HCT116 (cell line): ENCODE data around the gene ITPR2. TPM values are rescaled to one million over a fixed set of nuclear protein-coding genes. Genes with fewer than 3 reads are reported as not detected.
A peak's percentile ranks its signal among the peaks of the same experiment; 100 is the strongest.

Experiments used
- ATAC-seq: fragments of 200-7000 bp; cut with Tn5 transposase; 2 replicates; pipeline ENCODE4 v1.9.1; 2020; ENCODE audit warnings: mild to moderate bottlenecking, moderate library complexity
- BruUV-seq: library from RNA; stranded (reverse); fragments of 400-500 nt; replicated peaks from 2 replicates; lab custom pipeline; 2021; lab: Mats Ljungman, UMichigan
- CTCF ChIA-PET: fragments of 300-600 bp; sonication (Branson Sonifier 250); formaldehyde crosslinking; loops from one replicate; lab custom pipeline; 2021; ENCODE audit warnings: antibody characterized with exemption; lab: Charles Lee
- POLR2A ChIA-PET: fragments of 300-600, 350-600 bp; sonication (Branson Sonifier 250); formaldehyde crosslinking; loops from one replicate; lab custom pipeline; 2021; ENCODE audit warnings: antibody characterized with exemption; lab: Charles Lee
- RAD21 ChIA-PET, 2 experiments: fragments of 300-600 bp; sonication (Branson Sonifier 250); formaldehyde crosslinking; loops; one replicate each; lab custom pipeline; 2023; ENCODE audit warnings: low total read pairs in 2 of 2; ENCODE audit not compliant: uncharacterized antibody in 2 of 2, unreplicated experiment in 2 of 2, low non-redundant PET in 1 of 2; lab: Charles Lee
- DNase-seq: peaks from one replicate; pipeline ENCODE4 v3.0.0-alpha.2; 2010; ENCODE audit warnings: low read depth, low spot score
- H2AFZ ChIP-seq: fragments of 200-600 bp; shearing (Covaris generic), sonication (generic); 2 replicates; pipeline ENCODE4 v1.6.1; 2017; ENCODE audit warnings: low read depth, mixed run types, mixed read lengths, antibody characterized with exemption, low read length; ENCODE audit not compliant: poor library complexity, severe bottlenecking
- H3K27ac ChIP-seq: 2 replicates; pipeline ENCODE4 v1.5.1; 2012; ENCODE audit warnings: low read depth, low read length
- H3K27me3 ChIP-seq: fragments of 200-600 bp; sonication (generic); 2 replicates; pipeline ENCODE4 v1.6.1; 2016; ENCODE audit warnings: mixed run types, low read length, mixed read lengths; ENCODE audit not compliant: insufficient read depth
- H3K36me3 ChIP-seq, 2 experiments: fragments of 200-500 bp in 1 of 2; fragments of 200-600 bp in 1 of 2; sonication (Bioruptor generic) in 1 of 2; sonication (generic) in 1 of 2; 2 replicates each; pipeline versions ENCODE4 v1.5.1 to v1.6.1; 2014 to 2016; ENCODE audit warnings: low read length in 2 of 2, inconsistent platforms in 1 of 2, mixed read lengths in 1 of 2, mixed run types in 1 of 2; ENCODE audit not compliant: insufficient read depth in 2 of 2, control insufficient read depth in 1 of 2
- H3K4me1 ChIP-seq, 2 experiments: fragments of 200-600 bp in 1 of 2; sonication (generic) in 1 of 2; 2 replicates each; pipeline versions ENCODE4 v1.5.1 to v1.6.1; 2012 to 2017; ENCODE audit warnings: low read length in 2 of 2, inconsistent platforms in 1 of 2, mild to moderate bottlenecking in 1 of 2, mixed read lengths in 1 of 2, mixed run types in 1 of 2, moderate library complexity in 1 of 2; ENCODE audit not compliant: insufficient read depth in 2 of 2, control insufficient read depth in 1 of 2
- H3K4me2 ChIP-seq: fragments of 200-600 bp; sonication (generic); 2 replicates; pipeline ENCODE4 v1.6.1; 2017; ENCODE audit warnings: mixed run types, low read length, mixed read lengths
- H3K4me3 ChIP-seq, 2 experiments: fragments of 200-600 bp in 1 of 2; sonication (generic) in 1 of 2; replicated peaks in 1 of 2; 2 replicates each; pipeline ENCODE4 v1.5.1; 2011 to 2016; ENCODE audit warnings: low read length in 2 of 2, control low read depth in 1 of 2, low read depth in 1 of 2, mild to moderate bottlenecking in 1 of 2, mixed read lengths in 1 of 2, mixed run types in 1 of 2
- H3K79me2 ChIP-seq: fragments of 200-600 bp; sonication (generic); 2 replicates; pipeline ENCODE4 v1.6.1; 2017; ENCODE audit warnings: mild to moderate bottlenecking, mixed run types, low read length, moderate library complexity, mixed read lengths; ENCODE audit not compliant: insufficient read depth
- H3K9ac ChIP-seq: fragments of 200-600 bp; sonication (generic); 2 replicates; pipeline ENCODE4 v1.6.1; 2016; ENCODE audit warnings: low read length, mixed read lengths
- H3K9me2 ChIP-seq: fragments of 200-600 bp; sonication (generic), shearing (Covaris generic); 2 replicates; pipeline ENCODE4 v1.6.1; 2017; ENCODE audit warnings: mixed run types, mild to moderate bottlenecking, moderate library complexity; ENCODE audit not compliant: insufficient read depth
- H3K9me3 ChIP-seq, 2 experiments: fragments of 200-500 bp in 1 of 2; fragments of 200-600 bp in 1 of 2; sonication (Bioruptor generic) in 1 of 2; sonication (generic) in 1 of 2; 2 replicates each; pipeline ENCODE4 v1.6.1; 2014 to 2017; ENCODE audit warnings: low read length in 2 of 2, mixed read lengths in 2 of 2, inconsistent platforms in 1 of 2, low read depth in 1 of 2, mild to moderate bottlenecking in 1 of 2, mixed run types in 1 of 2, moderate library complexity in 1 of 2; ENCODE audit not compliant: control insufficient read depth in 1 of 2, insufficient read depth in 1 of 2
- H4K20me1 ChIP-seq: fragments of 200-600 bp; sonication (generic), shearing (Covaris generic); 2 replicates; pipeline ENCODE4 v1.6.1; 2017; ENCODE audit warnings: mixed run types, mild to moderate bottlenecking, moderate library complexity; ENCODE audit not compliant: insufficient read depth
- CBX3 ChIP-seq: IDR thresholded peaks from 2 replicates; pipeline ENCODE4 v1.6.1; 2012; ENCODE audit warnings: low read depth
- EZH2 ChIP-seq: fragments of 200-600 bp; sonication (generic); IDR thresholded peaks from 2 replicates; pipeline ENCODE4 v1.6.1; 2017; ENCODE audit warnings: antibody characterized with exemption, mixed run types
- FOSL1 ChIP-seq: IDR thresholded peaks from 2 replicates; pipeline ENCODE4 v1.6.1; 2012; ENCODE audit warnings: low read depth
- JUND ChIP-seq: IDR thresholded peaks from 2 replicates; pipeline ENCODE4 v1.6.1; 2012
- POLR2AphosphoS5 ChIP-seq: IDR thresholded peaks from 2 replicates; pipeline ENCODE4 v1.6.1; 2011; ENCODE audit warnings: mild to moderate bottlenecking, low read depth, low read length, moderate library complexity
- RAD21 ChIP-seq: IDR thresholded peaks from 2 replicates; pipeline ENCODE4 v1.6.1; 2012; ENCODE audit warnings: low read depth, mild to moderate bottlenecking
- SRF ChIP-seq: IDR thresholded peaks from 2 replicates; pipeline ENCODE4 v1.6.1; 2012; ENCODE audit warnings: low read depth
- TCF7L2 ChIP-seq: IDR thresholded peaks from 2 replicates; pipeline ENCODE4 v1.7.0; 2011; ENCODE audit warnings: borderline replicate concordance, inconsistent platforms; ENCODE audit not compliant: insufficient read depth, insufficient read length; ENCODE audit errors: extremely low read depth
- ZFX ChIP-seq: fragments of 450-650 bp; IDR thresholded peaks from 2 replicates; pipeline ENCODE4 v1.6.1; 2017
- ZNF274 ChIP-seq: fragments of 200-500 bp; sonication (Bioruptor generic); IDR thresholded peaks from 2 replicates; pipeline ENCODE4 v1.6.1; 2014; ENCODE audit warnings: mild to moderate bottlenecking, low read depth, low read length, inconsistent platforms
- intact Hi-C: fragments of 100-400 bp; cut with micrococcal nuclease; formaldehyde crosslinking; loops from 2 replicates; pipeline ENCODE4 v1.10.0; 2022
- total RNA-seq: library from RNA; stranded (reverse); gene quantifications from one replicate; pipeline ENCODE4 v1.2.1, GENCODE V29; 2021; ENCODE audit not compliant: unreplicated experiment
- TF ChIP-seq, protein P1 (sequence below), 3 experiments: fragments of 200-600 bp in 1 of 3; sonication (generic) in 1 of 3; IDR thresholded peaks in 2 of 3; conservative IDR thresholded peaks in 1 of 3; 2 replicates each; pipeline ENCODE4 v1.5.1; 2012 to 2017; ENCODE audit warnings: low read depth in 2 of 3, low read length in 2 of 3, antibody characterized with exemption in 1 of 3, borderline replicate concordance in 1 of 3, control low read depth in 1 of 3, mild to moderate bottlenecking in 1 of 3, mixed read lengths in 1 of 3, mixed run types in 1 of 3, moderate library complexity in 1 of 3; ENCODE audit not compliant: insufficient read depth in 1 of 3
- TF ChIP-seq, protein P2 (sequence below): IDR thresholded peaks from 2 replicates; pipeline ENCODE4 v1.6.1; 2012

Gene ITPR2
- total RNA-seq, 1 experiment from 2014 or later: 6.5 TPM

DNA sequence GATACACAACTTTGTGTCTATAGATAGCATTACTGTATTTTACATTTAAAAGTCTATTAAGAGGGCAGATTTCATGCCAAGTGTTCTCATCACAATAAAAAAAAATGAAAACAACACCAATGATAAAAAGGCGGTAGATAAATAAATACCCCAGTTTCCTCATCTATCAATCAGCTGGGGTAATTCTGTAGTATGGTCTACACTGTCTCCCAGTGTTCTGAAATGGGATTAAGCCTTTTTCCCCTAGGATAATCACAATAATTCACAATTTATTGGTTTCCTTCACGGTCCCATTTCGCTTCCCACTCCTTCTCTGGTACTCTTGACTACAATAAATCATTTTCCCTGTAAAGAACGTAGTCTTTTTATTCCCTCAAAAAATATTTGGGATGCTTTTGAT lies 523.4 kb downstream of the ITPR2 start:
- DNase-seq: no peak
- Histone ChIP-seq H3K4me1 (no peaks in the 10 kb centered on the region), H3K79me2 (no peaks in the 10 kb centered on the region), H3K27ac (no peak overlapping the region), H4K20me1 (no peaks in the 10 kb centered on the region), H3K4me2 (no peak overlapping the region), H3K36me3 (no peaks in the 10 kb centered on the region), H3K9me3 (no peaks in the 10 kb centered on the region), H3K4me3 (no peak overlapping the region), H2AFZ (no peak overlapping the region), H3K27me3 (no peaks in the 10 kb centered on the region), H3K9me2 (no peaks in the 10 kb centered on the region), H3K9ac (no peak overlapping the region)
- ChIA-PET CTCF (no interaction called here), RAD21 (no interaction called here), POLR2A (no interaction called here)
- TF ChIP-seq CBX3: no peak
- TF ChIP-seq RAD21: peak; percentile 42; the same call in 1 of the 2 replicates
- TF ChIP-seq, protein P1, sequence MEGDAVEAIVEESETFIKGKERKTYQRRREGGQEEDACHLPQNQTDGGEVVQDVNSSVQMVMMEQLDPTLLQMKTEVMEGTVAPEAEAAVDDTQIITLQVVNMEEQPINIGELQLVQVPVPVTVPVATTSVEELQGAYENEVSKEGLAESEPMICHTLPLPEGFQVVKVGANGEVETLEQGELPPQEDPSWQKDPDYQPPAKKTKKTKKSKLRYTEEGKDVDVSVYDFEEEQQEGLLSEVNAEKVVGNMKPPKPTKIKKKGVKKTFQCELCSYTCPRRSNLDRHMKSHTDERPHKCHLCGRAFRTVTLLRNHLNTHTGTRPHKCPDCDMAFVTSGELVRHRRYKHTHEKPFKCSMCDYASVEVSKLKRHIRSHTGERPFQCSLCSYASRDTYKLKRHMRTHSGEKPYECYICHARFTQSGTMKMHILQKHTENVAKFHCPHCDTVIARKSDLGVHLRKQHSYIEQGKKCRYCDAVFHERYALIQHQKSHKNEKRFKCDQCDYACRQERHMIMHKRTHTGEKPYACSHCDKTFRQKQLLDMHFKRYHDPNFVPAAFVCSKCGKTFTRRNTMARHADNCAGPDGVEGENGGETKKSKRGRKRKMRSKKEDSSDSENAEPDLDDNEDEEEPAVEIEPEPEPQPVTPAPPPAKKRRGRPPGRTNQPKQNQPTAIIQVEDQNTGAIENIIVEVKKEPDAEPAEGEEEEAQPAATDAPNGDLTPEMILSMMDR (IDR thresholded peaks at IDR 0.05 in 2 of 3, conservative IDR thresholded peaks at IDR 0.05 in 1 of 3; ENCODE audit: borderline replicate concordance in 1 of 3, insufficient read depth in 1 of 3, low read depth in 2 of 3, low read length in 2 of 3): peak in 1 of 3 experiments; percentile 21; a peak in 2 of 6 replicates
- intact Hi-C loops: loop anchor here (10.0 kb wide), 1 partner anchor 185 kb away; the partner anchor contains the start of gene BHLHE41
- ATAC-seq: no peak
- no TSS peak for BruUV-seq

DNA sequence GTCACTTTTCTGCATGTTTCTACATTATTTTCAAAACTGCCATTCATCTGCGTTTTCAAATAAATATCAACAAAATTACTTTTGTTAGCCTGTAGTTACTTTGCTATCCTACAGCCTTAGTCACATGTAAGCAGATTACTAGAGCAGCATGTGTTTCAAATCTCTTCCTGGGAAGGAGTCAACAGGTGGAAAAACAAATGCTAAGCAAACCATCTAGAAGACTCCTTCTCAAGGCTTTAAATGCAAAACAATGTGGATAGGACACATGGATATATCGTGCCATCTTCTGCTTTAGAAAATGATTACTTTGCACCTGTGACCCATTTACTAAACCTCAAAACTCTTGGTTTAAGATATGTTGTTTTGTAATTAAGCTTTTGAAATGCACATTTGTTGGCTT lies 528.7 kb downstream of the ITPR2 start:
- POLR2A ChIA-PET: no interaction called here

More for the DNA sequence above, 528.7 kb downstream of the ITPR2 start:
- DNase-seq: no peak
- Histone ChIP-seq H3K36me3 (no peaks in the 10 kb centered on the region), H3K79me2 (no peaks in the 10 kb centered on the region), H4K20me1 (no peaks in the 10 kb centered on the region), H3K9ac (no peak overlapping the region), H3K4me1 (peaks cover 1 to 6% of the 10 kb centered on the region in 2 experiments; a peak in 2 of 4 replicates), H3K9me2 (no peaks in the 10 kb centered on the region), H3K4me3 (no peak overlapping the region), H3K27ac (no peak overlapping the region), H3K9me3 (no peaks in the 10 kb centered on the region), H2AFZ (no peak overlapping the region), H3K27me3 (no peaks in the 10 kb centered on the region), H3K4me2 (no peak overlapping the region)
- intact Hi-C loops: loop anchor here (10.0 kb wide), 1 partner anchor 179 kb away; the partner anchor contains the start of gene BHLHE41
- CTCF ChIA-PET: no interaction called here
- BruUV-seq: no TSS peak
- RAD21 ChIA-PET: no interaction called here
- no peak for TF ChIP-seq JUND
- TF ChIP-seq, protein P1 (IDR thresholded peaks at IDR 0.05 in 2 of 3, conservative IDR thresholded peaks at IDR 0.05 in 1 of 3; ENCODE audit: borderline replicate concordance in 1 of 3, insufficient read depth in 1 of 3, low read depth in 2 of 3, low read length in 2 of 3): no peak
- TF ChIP-seq RAD21: no peak
- TF ChIP-seq SRF: no peak
- no peak for TF ChIP-seq TCF7L2
- TF ChIP-seq FOSL1: no peak
- TF ChIP-seq ZNF274: no peak
- TF ChIP-seq, protein P2, sequence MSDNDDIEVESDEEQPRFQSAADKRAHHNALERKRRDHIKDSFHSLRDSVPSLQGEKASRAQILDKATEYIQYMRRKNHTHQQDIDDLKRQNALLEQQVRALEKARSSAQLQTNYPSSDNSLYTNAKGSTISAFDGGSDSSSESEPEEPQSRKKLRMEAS: no peak
- no peak for TF ChIP-seq EZH2
- TF ChIP-seq ZFX: no peak
- no peak for TF ChIP-seq POLR2AphosphoS5
- no peak for ATAC-seq
